Mucosa of descending colon (tissue), 3 donors: ENCODE results near the gene MAST4. TPM values are rescaled to one million over a fixed set of nuclear protein-coding genes. Genes with fewer than 3 reads are reported as not detected.

ENCODE experiments used
- ATAC-seq: fragments of 200-7000 bp; cut with Tn5 transposase; one replicate; pipeline ENCODE4 v1.9.1; 2020; ENCODE audit warnings: mild to moderate bottlenecking, moderate library complexity
- DNase-seq, 3 donors: peaks; one replicate each; pipeline ENCODE4 v3.0.0-alpha.2; 2020
- H3K36me3 ChIP-seq: fragments of 200-600 bp; one replicate; pipeline ENCODE4 v1.8.0; 2021; ENCODE audit warnings: low read depth, mild to moderate bottlenecking
- H3K4me1 ChIP-seq: fragments of 200-600 bp; one replicate; pipeline ENCODE4 v1.8.0; 2021; ENCODE audit warnings: low read depth, mild to moderate bottlenecking
- H3K4me3 ChIP-seq: fragments of 200-600 bp; one replicate; pipeline ENCODE4 v1.8.0; 2021; ENCODE audit warnings: mild to moderate bottlenecking
- H3K9me3 ChIP-seq: fragments of 200-600 bp; one replicate; pipeline ENCODE4 v1.8.0; 2021; ENCODE audit warnings: mild to moderate bottlenecking
- CTCF ChIP-seq: fragments of 200-600 bp; IDR thresholded peaks from one replicate; pipeline ENCODE4 v1.8.0; 2022; ENCODE audit warnings: antibody characterized with exemption, mild to moderate bottlenecking
- intact Hi-C, 2 donors: fragments of 100-400 bp; cut with DNase I in 1 of 2; cut with micrococcal nuclease in 1 of 2; formaldehyde crosslinking; loops; one replicate each; pipeline versions ENCODE4 v1.11.0 to v1.11.1; 2022; cut with DNase I, micrococcal nuclease
- total RNA-seq, 3 donors: library from RNA; stranded (reverse); fragmentation: NEBNext Ultra II Directional in 2 of 3; extraction: Animal tissue kit (Norgen Biotek cat#: 25700) in 2 of 3; gene quantifications; one replicate each; pipeline versions ENCODE4 v1.2.1 to v1.2.4, GENCODE V29; 2021 to 2023
- donor health status: DM: no; HTN: no; CAD: no; lungs with moderate emphysema.
- donor health status: DM: no; HTN: no; CAD: no.
- donor health status: DM: no; HTN: yes; CAD: no.

The MAST4 gene
- total RNA-seq, 3 donors from 2014 or later, result 16.2 to 34.0 (median 22.5) TPM

- intact Hi-C loops, result no loop called here
- no peaks in the 10 kb centered on the region for H3K36me3 ChIP-seq
- ATAC-seq, result no peak
Measured at GRCh38 chr5:67059744-67060490, 463.7 kb downstream of the MAST4 start.

GRCh38 chr5:67061511-67061910 lies 465.3 kb downstream of the MAST4 start:
- H3K9me3 ChIP-seq, result no peaks in the 10 kb centered on the region
- H3K36me3 ChIP-seq, result no peaks in the 10 kb centered on the region
- TF ChIP-seq CTCF, result no peak
- peaks cover 2% of the 10 kb centered on the region for H3K4me1 ChIP-seq
- ATAC-seq, result no peak
- no peak for DNase-seq
- H3K4me3 ChIP-seq, result no peak overlapping the region
- intact Hi-C loops, result no loop called here

More at GRCh38 chr5:67059744-67060490, 463.7 kb downstream of the MAST4 start:
- no peak for DNase-seq
- TF ChIP-seq CTCF, result no peak
- Histone ChIP-seq H3K4me3 (no peak overlapping the region), H3K4me1 (peaks cover 2% of the 10 kb centered on the region), H3K9me3 (no peaks in the 10 kb centered on the region)

GRCh38 chr5:67063055-67063454 lies 466.9 kb downstream of the MAST4 start:
- H3K9me3 ChIP-seq, result no peaks in the 10 kb centered on the region
- no peak for TF ChIP-seq CTCF

GRCh38 chr5:67063791-67064190 lies 467.6 kb downstream of the MAST4 start:
- TF ChIP-seq CTCF, result no peak
- no peaks in the 10 kb centered on the region for H3K36me3 ChIP-seq
- intact Hi-C loops, result no loop called here
- no peaks in the 10 kb centered on the region for H3K9me3 ChIP-seq
- H3K4me3 ChIP-seq, result no peak overlapping the region
- H3K4me1 ChIP-seq, result peaks cover 2% of the 10 kb centered on the region
- DNase-seq (no peak), ATAC-seq (no peak)

More at GRCh38 chr5:67063055-67063454, 466.9 kb downstream of the MAST4 start:
- intact Hi-C loops, result no loop called here
- ATAC-seq (no peak), DNase-seq (no peak)
- Histone ChIP-seq H3K4me3 (no peak overlapping the region), H3K36me3 (no peaks in the 10 kb centered on the region), H3K4me1 (peaks cover 2% of the 10 kb centered on the region)

- no peak for DNase-seq
- TF ChIP-seq CTCF, result no peak
- H3K4me1 ChIP-seq, result peaks cover 2% of the 10 kb centered on the region
- intact Hi-C loops, result no loop called here
- no peaks in the 10 kb centered on the region for H3K36me3 ChIP-seq
- ATAC-seq, result no peak
- no peak overlapping the region for H3K4me3 ChIP-seq
- no peaks in the 10 kb centered on the region for H3K9me3 ChIP-seq
Measured at GRCh38 chr5:67065237-67065636, 469.0 kb downstream of the MAST4 start.
